H1 (cell line): ENCODE measurements around the gene GALNT7. TPM values are rescaled to one million over a fixed set of nuclear protein-coding genes. Genes with fewer than 3 reads are reported as not detected.

Source experiments
- CTCF ChIA-PET: fragments of 300-600 bp; sonication (Branson Sonifier 250); formaldehyde crosslinking; loops from one replicate; lab custom pipeline; 2021; ENCODE audit not compliant: partially characterized antibody; lab: Charles Lee
- POLR2A ChIA-PET: fragments of 300-600 bp; sonication (Branson Sonifier 250); formaldehyde crosslinking; loops from one replicate; lab custom pipeline; 2021; ENCODE audit warnings: inconsistent platforms; ENCODE audit not compliant: partially characterized antibody; lab: Charles Lee
- DNase-seq, 2 experiments: peaks; one replicate each; pipeline versions ENCODE4 v3.0.0 to v3.0.0-alpha.2; 2010 to 2022; ENCODE audit warnings: low spot score in 2 of 2, low read depth in 1 of 2, mixed read lengths in 1 of 2
- FAIRE-seq: peaks from 2 replicates; lab custom pipeline; 2011; peaks lifted over from hg19 to GRCh38; lab: Jason Lieb, UNC
- H2AFZ ChIP-seq: 2 replicates; pipeline ENCODE4 v1.8.1; 2012; ENCODE audit warnings: low read length, inconsistent platforms
- H2AK5ac ChIP-seq: 2 replicates; pipeline ENCODE4 v1.6.1; 2013; ENCODE audit warnings: low read depth, low read length
- H2BK120ac ChIP-seq: replicated peaks from 2 replicates; pipeline ENCODE3; 2013; ENCODE audit warnings: low read depth, low read length, inconsistent platforms
- H2BK12ac ChIP-seq: 2 replicates; pipeline ENCODE4 v1.6.1; 2013; ENCODE audit warnings: low read depth, low read length
- H2BK15ac ChIP-seq: 2 replicates; pipeline ENCODE4 v1.6.1; 2013; ENCODE audit warnings: low read length
- H2BK20ac ChIP-seq: 2 replicates; pipeline ENCODE4 v1.6.1; 2013; ENCODE audit warnings: low read length
- H2BK5ac ChIP-seq: 2 replicates; pipeline ENCODE4 v1.6.1; 2013; ENCODE audit warnings: low read depth, low read length
- H3K14ac ChIP-seq: 2 replicates; pipeline ENCODE4 v1.6.1; 2013; ENCODE audit warnings: inconsistent platforms; ENCODE audit not compliant: insufficient read length
- H3K18ac ChIP-seq: 2 replicates; pipeline ENCODE4 v1.6.1; 2013; ENCODE audit warnings: low read length; ENCODE audit errors: extremely low read depth
- H3K23ac ChIP-seq: 2 replicates; pipeline ENCODE4 v1.6.1; 2013; ENCODE audit warnings: inconsistent platforms; ENCODE audit not compliant: insufficient read length
- H3K23me2 ChIP-seq: 2 replicates; pipeline ENCODE4 v1.6.1; 2013; ENCODE audit warnings: low read depth, low read length
- H3K27ac ChIP-seq: 2 replicates; pipeline ENCODE4 v1.6.1; 2011; ENCODE audit warnings: low read depth, low read length, inconsistent platforms
- H3K27me3 ChIP-seq, 4 experiments: replicated peaks in 1 of 4; 1 replicate in 1 of 4; 2 replicates in 3 of 4; pipeline versions ENCODE4 v1.6.1 to v1.8.1; 2011 to 2013; ENCODE audit warnings: low read length in 3 of 4, mild to moderate bottlenecking in 3 of 4, inconsistent platforms in 2 of 4, mixed read lengths in 2 of 4, moderate library complexity in 1 of 4; ENCODE audit not compliant: control insufficient read depth in 3 of 4, insufficient read depth in 3 of 4; ENCODE audit errors: extremely low read depth in 1 of 4
- H3K36me3 ChIP-seq, 4 experiments: 2 replicates each; pipeline versions ENCODE4 v1.6.1 to v1.8.1; 2011 to 2013; ENCODE audit warnings: mild to moderate bottlenecking in 4 of 4, low read length in 3 of 4, moderate library complexity in 2 of 4, control low read depth in 1 of 4, inconsistent platforms in 1 of 4; ENCODE audit not compliant: insufficient read depth in 4 of 4, control insufficient read depth in 2 of 4
- H3K4ac ChIP-seq: replicated peaks from 2 replicates; pipeline ENCODE3; 2013; ENCODE audit warnings: low read length, low read depth, mixed read lengths, inconsistent platforms; ENCODE audit not compliant: insufficient read length
- H3K4me1 ChIP-seq, 4 experiments: replicated peaks in 1 of 4; 1 replicate in 1 of 4; 2 replicates in 3 of 4; pipeline versions ENCODE4 v1.6.1 to v1.8.1; 2011 to 2013; ENCODE audit warnings: low read length in 3 of 4, inconsistent platforms in 2 of 4, mixed read lengths in 1 of 4; ENCODE audit not compliant: insufficient read depth in 4 of 4, control insufficient read depth in 3 of 4
- H3K4me2 ChIP-seq, 2 experiments: 2 replicates each; pipeline versions ENCODE4 v1.6.1 to v1.8.1; 2011 to 2013; ENCODE audit warnings: low read depth in 2 of 2, low read length in 2 of 2, control low read depth in 1 of 2, inconsistent platforms in 1 of 2, mild to moderate bottlenecking in 1 of 2; ENCODE audit not compliant: insufficient read depth in 1 of 2
- H3K4me3 ChIP-seq, 4 experiments: fragments of 200-600, 300-600 bp in 1 of 4; sonication (generic), shearing (Covaris generic), sonication (Bioruptor Twin) in 1 of 4; 2 replicates each; pipeline versions ENCODE4 v1.5.1 to v1.8.1; 2011 to 2016; ENCODE audit warnings: low read length in 4 of 4, low read depth in 3 of 4, control low read depth in 2 of 4, inconsistent platforms in 2 of 4, mild to moderate bottlenecking in 2 of 4, mixed read lengths in 1 of 4, moderate library complexity in 1 of 4; ENCODE audit not compliant: insufficient read depth in 2 of 4; ENCODE audit errors: extremely low read depth in 1 of 4
- H3K56ac ChIP-seq: replicated peaks from 2 replicates; pipeline ENCODE3; 2013; ENCODE audit warnings: low read depth, mild to moderate bottlenecking, mixed read lengths, low read length, inconsistent platforms; ENCODE audit not compliant: insufficient read length
- H3K79me1 ChIP-seq: 2 replicates; pipeline ENCODE4 v1.6.1; 2013; ENCODE audit warnings: low read depth, low read length, control low read depth
- H3K79me2 ChIP-seq, 2 experiments: 2 replicates each; pipeline versions ENCODE4 v1.6.1 to v1.8.1; 2012 to 2013; ENCODE audit warnings: low read length in 2 of 2, mild to moderate bottlenecking in 2 of 2, inconsistent platforms in 1 of 2; ENCODE audit not compliant: insufficient read depth in 2 of 2, control insufficient read depth in 1 of 2
- H3K9ac ChIP-seq, 4 experiments: replicated peaks in 1 of 4; 1 replicate in 1 of 4; 2 replicates in 3 of 4; pipeline versions ENCODE4 v1.6.1 to v1.8.1; 2011 to 2013; ENCODE audit warnings: low read depth in 3 of 4, low read length in 3 of 4, control low read depth in 2 of 4, mild to moderate bottlenecking in 2 of 4, moderate library complexity in 2 of 4, inconsistent platforms in 1 of 4; ENCODE audit errors: extremely low read depth in 1 of 4
- H3K9me3 ChIP-seq, 2 experiments: 2 replicates each; pipeline versions ENCODE4 v1.6.1 to v1.8.1; 2012 to 2013; ENCODE audit warnings: mild to moderate bottlenecking in 2 of 2, moderate library complexity in 2 of 2, control low read depth in 1 of 2, inconsistent platforms in 1 of 2, low read depth in 1 of 2, low read length in 1 of 2, mixed read lengths in 1 of 2; ENCODE audit not compliant: insufficient read depth in 2 of 2
- H4K20me1 ChIP-seq, 2 experiments: replicated peaks in 1 of 2; 2 replicates each; pipeline versions ENCODE3 to v1.8.1; 2011 to 2013; ENCODE audit warnings: inconsistent platforms in 2 of 2, low read length in 2 of 2, mild to moderate bottlenecking in 1 of 2; ENCODE audit not compliant: insufficient read depth in 2 of 2, control insufficient read depth in 1 of 2
- H4K5ac ChIP-seq: 2 replicates; pipeline ENCODE4 v1.6.1; 2013; ENCODE audit warnings: low read length, low read depth, mixed read lengths, inconsistent platforms; ENCODE audit not compliant: insufficient read length
- H4K8ac ChIP-seq: 2 replicates; pipeline ENCODE4 v1.8.0; 2013; ENCODE audit warnings: mild to moderate bottlenecking, moderate library complexity, low read length, inconsistent platforms; ENCODE audit not compliant: insufficient read depth; ENCODE audit errors: extremely low read depth
- H4K91ac ChIP-seq: replicated peaks from 2 replicates; pipeline ENCODE3; 2013; ENCODE audit warnings: low read length, mixed read lengths, inconsistent platforms; ENCODE audit not compliant: insufficient read length
- CBX5 ChIP-seq: fragments of 300-800, 300-1000 bp; sonication (generic); IDR thresholded peaks from 2 replicates; pipeline ENCODE4 v1.7.1; 2016; ENCODE audit warnings: antibody characterized with exemption, low read length, low read depth
- CEBPB ChIP-seq: IDR thresholded peaks from 2 replicates; pipeline ENCODE4 v1.6.1; 2012; ENCODE audit warnings: low read depth, low read length
- EZH2 ChIP-seq: fragments of 200-600 bp; sonication (generic); IDR thresholded peaks from 2 replicates; pipeline ENCODE4 v1.7.1; 2012; ENCODE audit warnings: low read depth, mild to moderate bottlenecking, moderate library complexity, low read length, inconsistent platforms; ENCODE audit not compliant: severe bottlenecking
- GTF2F1 ChIP-seq: IDR thresholded peaks from 2 replicates; pipeline ENCODE4 v1.6.1; 2012; ENCODE audit warnings: low read depth, low read length, improper control_type of control experiment, borderline replicate concordance
- JUND ChIP-seq: IDR thresholded peaks from 2 replicates; pipeline ENCODE4 v1.6.1; 2011; ENCODE audit warnings: mild to moderate bottlenecking, improper control_type of control experiment, low read length
- KDM4A ChIP-seq: IDR thresholded peaks from one replicate; pipeline ENCODE4 v1.7.1; 2012; ENCODE audit warnings: low read depth, mild to moderate bottlenecking, moderate library complexity, low read length, inconsistent platforms; ENCODE audit not compliant: severe bottlenecking
- SIRT6 ChIP-seq: IDR thresholded peaks from one replicate; pipeline ENCODE4 v1.7.1; 2012; ENCODE audit warnings: low read length, inconsistent platforms
- SP4 ChIP-seq: IDR thresholded peaks from 2 replicates; pipeline ENCODE4 v1.6.1; 2012; ENCODE audit warnings: low read length, inconsistent platforms
- polyA plus RNA-seq, 7 experiments: library from polyadenylated mRNA; depleted of rRNA in 3 of 7; stranded (reverse) in 5 of 7; unstranded in 2 of 7; fragments of >200 nt in 5 of 7; fragments of 200-250 nt in 2 of 7; gene quantifications; 1 replicate in 5 of 7; 2 replicates in 1 of 7; 4 replicates in 1 of 7; pipeline versions ENCODE4 v1.2.1 to v1.2.3, GENCODE V29; 2011 to 2013; ENCODE audit warnings: missing spikeins in 2 of 7, mixed read lengths in 2 of 7
- total RNA-seq: library from RNA; stranded (reverse); fragmentation: NEBNext Ultra II Directional; extraction: Animal tissue kit (Norgen Biotek cat#: 25700); gene quantifications from 2 replicates; pipeline ENCODE4 v1.2.1, GENCODE V29; 2021
- TF ChIP-seq, protein P1 (sequence below), 3 experiments: IDR thresholded peaks; 1 replicate in 2 of 3; 2 replicates in 1 of 3; pipeline versions ENCODE4 v1.5.1 to v1.6.1; 2011; ENCODE audit warnings: low read length in 3 of 3, mild to moderate bottlenecking in 3 of 3, inconsistent platforms in 2 of 3, low read depth in 1 of 3, moderate library complexity in 1 of 3; ENCODE audit not compliant: insufficient read depth in 1 of 3; ENCODE audit errors: control extremely low read depth in 1 of 3

The GALNT7 gene
- total and polyA plus RNA-seq, 2 of the 8 experiments (the other 6 are each of a cell fraction or from before 2014, with no cell fraction given) = 22.4 to 85.5 TPM

DNA sequence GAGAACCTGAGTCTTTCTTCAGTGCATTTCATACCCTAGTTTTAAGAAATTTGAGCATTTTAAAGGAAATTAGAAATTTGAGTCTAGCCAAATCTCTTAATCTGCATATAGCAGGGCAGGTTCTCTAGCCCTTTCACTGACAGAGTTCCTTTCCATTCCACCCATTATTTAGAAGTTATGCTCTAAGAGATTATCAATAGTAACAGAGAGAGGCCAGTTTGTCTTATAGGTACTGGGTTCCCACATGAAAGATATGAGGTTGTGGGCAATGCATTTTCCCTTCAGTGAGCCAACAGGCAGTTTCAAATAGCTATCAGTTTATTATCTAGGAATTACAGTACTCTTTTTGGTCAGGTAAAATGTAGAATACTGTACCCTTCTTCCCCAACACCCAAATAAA lies 7.3 kb upstream of the GALNT7 start:
- no peak overlapping the region for H3K4me3 ChIP-seq
- no peak overlapping the region for H4K8ac ChIP-seq
- H4K91ac ChIP-seq = no peak overlapping the region
- H3K27ac ChIP-seq = no peak overlapping the region
- DNase-seq (no peak), FAIRE-seq (no peak)
- no peak overlapping the region for H2BK20ac ChIP-seq
- H3K79me1 ChIP-seq = no peaks in the 10 kb centered on the region
- H3K23ac ChIP-seq = no peak overlapping the region
- no peak overlapping the region for H3K56ac ChIP-seq
- peaks cover 0 to 6% (median 3%) of the 10 kb centered on the region in 4 experiments; a peak in 2 of 8 replicates for H3K36me3 ChIP-seq
- no peaks in the 10 kb centered on the region for H3K9me3 ChIP-seq
- no peak overlapping the region for H2BK120ac ChIP-seq
- H3K4me1 ChIP-seq = no peaks in the 10 kb centered on the region; a peak in 2 of 7 replicates
- H3K9ac ChIP-seq = no peak overlapping the region
- no peaks in the 10 kb centered on the region for H4K20me1 ChIP-seq
- H2BK15ac ChIP-seq = no peak overlapping the region
- no peak overlapping the region for H2BK5ac ChIP-seq
- H3K4me2 ChIP-seq = no peak overlapping the region
- TF ChIP-seq GTF2F1 (no peak), CBX5 (no peak), SP4 (no peak), EZH2 (no peak), KDM4A (no peak), CEBPB (no peak), SIRT6 (no peak), JUND (no peak)
- TF ChIP-seq, protein P1, sequence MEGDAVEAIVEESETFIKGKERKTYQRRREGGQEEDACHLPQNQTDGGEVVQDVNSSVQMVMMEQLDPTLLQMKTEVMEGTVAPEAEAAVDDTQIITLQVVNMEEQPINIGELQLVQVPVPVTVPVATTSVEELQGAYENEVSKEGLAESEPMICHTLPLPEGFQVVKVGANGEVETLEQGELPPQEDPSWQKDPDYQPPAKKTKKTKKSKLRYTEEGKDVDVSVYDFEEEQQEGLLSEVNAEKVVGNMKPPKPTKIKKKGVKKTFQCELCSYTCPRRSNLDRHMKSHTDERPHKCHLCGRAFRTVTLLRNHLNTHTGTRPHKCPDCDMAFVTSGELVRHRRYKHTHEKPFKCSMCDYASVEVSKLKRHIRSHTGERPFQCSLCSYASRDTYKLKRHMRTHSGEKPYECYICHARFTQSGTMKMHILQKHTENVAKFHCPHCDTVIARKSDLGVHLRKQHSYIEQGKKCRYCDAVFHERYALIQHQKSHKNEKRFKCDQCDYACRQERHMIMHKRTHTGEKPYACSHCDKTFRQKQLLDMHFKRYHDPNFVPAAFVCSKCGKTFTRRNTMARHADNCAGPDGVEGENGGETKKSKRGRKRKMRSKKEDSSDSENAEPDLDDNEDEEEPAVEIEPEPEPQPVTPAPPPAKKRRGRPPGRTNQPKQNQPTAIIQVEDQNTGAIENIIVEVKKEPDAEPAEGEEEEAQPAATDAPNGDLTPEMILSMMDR (IDR thresholded peaks at IDR 0.05; ENCODE audit: control extremely low read depth in 1 of 3, insufficient read depth in 1 of 3, low read depth in 1 of 3, low read length in 3 of 3) = no peak
- H3K4ac ChIP-seq = no peak overlapping the region
- H3K23me2 ChIP-seq = no peaks in the 10 kb centered on the region
- H2BK12ac ChIP-seq = no peak overlapping the region
- no peak overlapping the region for H2AK5ac ChIP-seq
- H3K79me2 ChIP-seq = no peaks in the 10 kb centered on the region
- no peak overlapping the region for H4K5ac ChIP-seq
- CTCF ChIA-PET = no interaction called here
- POLR2A ChIA-PET = no interaction called here
- no peak overlapping the region for H3K14ac ChIP-seq
- no peaks in the 10 kb centered on the region for H3K27me3 ChIP-seq
- no peak overlapping the region for H2AFZ ChIP-seq
- H3K18ac ChIP-seq = no peak overlapping the region
